ENCODE results near the gene DLD. TPM values are rescaled to one million over a fixed set of nuclear protein-coding genes. Genes with fewer than 3 reads are reported as not detected.

DLD gene
- total and polyA plus RNA-seq, 3 donors from 2014 or later, result 50.2 to 63.7 (median 57.3) TPM

DNA sequence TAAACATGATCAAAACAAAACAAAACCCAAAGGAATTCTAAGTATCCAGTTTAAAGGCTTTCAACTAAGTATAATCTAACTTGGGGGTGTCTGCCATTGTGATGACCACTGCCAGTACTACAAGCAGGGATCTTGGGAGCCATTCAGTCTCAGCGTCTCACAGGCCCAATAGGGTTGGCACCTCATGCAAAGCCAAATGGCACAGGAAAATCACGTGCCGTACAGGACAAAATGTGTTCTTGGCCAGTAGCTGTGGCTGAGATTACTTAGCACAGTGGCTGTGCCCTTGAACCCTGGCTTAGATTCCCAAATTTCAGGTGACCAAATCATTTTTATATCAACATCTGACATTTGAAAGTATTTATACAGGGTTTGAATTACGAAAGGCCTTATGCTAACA, 50.0 kb downstream of the DLD start:
- no peak for TF ChIP-seq POLR2A (IDR thresholded peaks at IDR 0.05)
- TF ChIP-seq, protein P1, sequence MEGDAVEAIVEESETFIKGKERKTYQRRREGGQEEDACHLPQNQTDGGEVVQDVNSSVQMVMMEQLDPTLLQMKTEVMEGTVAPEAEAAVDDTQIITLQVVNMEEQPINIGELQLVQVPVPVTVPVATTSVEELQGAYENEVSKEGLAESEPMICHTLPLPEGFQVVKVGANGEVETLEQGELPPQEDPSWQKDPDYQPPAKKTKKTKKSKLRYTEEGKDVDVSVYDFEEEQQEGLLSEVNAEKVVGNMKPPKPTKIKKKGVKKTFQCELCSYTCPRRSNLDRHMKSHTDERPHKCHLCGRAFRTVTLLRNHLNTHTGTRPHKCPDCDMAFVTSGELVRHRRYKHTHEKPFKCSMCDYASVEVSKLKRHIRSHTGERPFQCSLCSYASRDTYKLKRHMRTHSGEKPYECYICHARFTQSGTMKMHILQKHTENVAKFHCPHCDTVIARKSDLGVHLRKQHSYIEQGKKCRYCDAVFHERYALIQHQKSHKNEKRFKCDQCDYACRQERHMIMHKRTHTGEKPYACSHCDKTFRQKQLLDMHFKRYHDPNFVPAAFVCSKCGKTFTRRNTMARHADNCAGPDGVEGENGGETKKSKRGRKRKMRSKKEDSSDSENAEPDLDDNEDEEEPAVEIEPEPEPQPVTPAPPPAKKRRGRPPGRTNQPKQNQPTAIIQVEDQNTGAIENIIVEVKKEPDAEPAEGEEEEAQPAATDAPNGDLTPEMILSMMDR (IDR thresholded peaks at IDR 0.05), result no peak
- H3K27ac ChIP-seq, result peak overlapping the region; percentile 66 to 83
- intact Hi-C loops (cut with DNase I; ENCODE audit: low total_unique reads), result no loop called here
- no peak overlapping the region for H3K4me3 ChIP-seq
- no peaks in the 10 kb centered on the region for H3K36me3 ChIP-seq (ENCODE audit: low read depth, missing control alignments)
- H3K27me3 ChIP-seq, result no peaks in the 10 kb centered on the region
- H3K4me1 ChIP-seq, result peaks cover 42% of the 10 kb centered on the region
- H3K9me3 ChIP-seq, result no peaks in the 10 kb centered on the region
- DNase-seq, result no peak
- WGBS, 2 donors, result 72 to 78% methylated on average over 4 of the region's 4 CpGs

DNA sequence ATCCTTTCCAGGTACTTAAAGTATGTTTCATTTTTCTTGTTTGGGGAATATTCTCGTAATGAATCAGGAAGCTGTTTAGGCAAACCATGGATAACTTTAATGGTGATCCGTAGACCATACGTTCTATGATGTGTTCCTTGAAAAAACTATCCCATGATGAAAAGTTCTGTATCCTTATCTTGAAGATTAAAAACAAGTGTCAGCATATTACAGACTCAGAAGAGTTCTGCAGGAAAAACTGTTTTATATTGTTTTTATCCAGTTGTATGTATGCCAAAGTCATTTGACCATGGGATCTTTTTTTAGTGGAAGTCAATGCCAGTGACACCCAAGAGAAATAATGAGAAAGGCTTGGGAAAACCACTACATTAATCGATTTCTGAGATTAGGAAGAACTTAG, 52.0 kb downstream of the DLD start:
- no peak for DNase-seq
- Histone ChIP-seq H3K27ac (peak overlapping the region; percentile 18 to 65), H3K4me1 (peaks cover 38% of the 10 kb centered on the region), H3K27me3 (no peaks in the 10 kb centered on the region), H3K4me3 (no peak overlapping the region), H3K9me3 (no peaks in the 10 kb centered on the region), H3K36me3 (ENCODE audit: low read depth, missing control alignments) (no peaks in the 10 kb centered on the region)
- TF ChIP-seq POLR2A (IDR thresholded peaks at IDR 0.05), result no peak
- TF ChIP-seq, protein P1 (IDR thresholded peaks at IDR 0.05), result no peak
- WGBS, 2 donors, result 71 to 77% methylated on average over 4 of the region's 4 CpGs
- intact Hi-C loops (cut with DNase I; ENCODE audit: low total_unique reads), result no loop called here

DNA sequence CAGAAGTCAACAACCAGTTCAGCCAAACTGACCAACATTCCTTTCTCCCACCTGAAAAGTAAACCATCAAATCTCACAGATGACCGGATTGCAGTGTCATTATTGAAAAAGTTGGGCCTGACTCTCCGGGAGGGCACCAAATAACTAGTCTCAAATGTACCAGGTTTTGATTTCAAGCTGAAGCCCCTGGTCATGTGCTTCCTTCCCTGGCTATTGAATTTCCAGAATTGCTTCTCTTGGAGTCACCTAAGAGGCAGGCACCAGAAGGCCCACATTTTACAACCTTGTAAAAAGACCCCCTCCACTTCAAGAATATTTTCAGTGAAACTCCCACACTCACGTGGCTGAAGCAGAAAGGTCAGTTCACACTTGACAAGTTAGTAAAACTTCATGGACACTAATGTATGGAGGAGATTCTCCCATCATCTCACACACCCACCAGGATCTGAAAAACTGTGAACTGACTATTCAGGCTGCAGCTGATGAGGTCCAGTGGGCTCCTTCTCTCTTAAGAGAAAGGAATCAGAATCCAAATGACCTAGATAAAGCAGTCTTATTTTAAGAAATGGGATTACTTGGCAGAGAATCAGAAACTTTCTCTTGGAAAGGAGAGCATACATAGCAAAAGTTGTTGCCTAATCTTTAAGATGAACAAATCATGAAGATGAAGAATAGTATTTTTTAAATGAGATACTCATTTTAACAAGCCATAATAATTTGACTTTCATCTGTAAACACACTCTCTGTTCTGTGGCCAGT, 53.6 kb downstream of the DLD start:
- peak overlapping the region; percentile 35 to 65 for H3K27ac ChIP-seq
- intact Hi-C loops (cut with DNase I; ENCODE audit: low total_unique reads), result no loop called here
- 77 to 78% methylated on average over 3 of the region's 3 CpGs for WGBS, 2 donors
- no peak overlapping the region for H3K4me3 ChIP-seq
- DNase-seq, result no peak
- H3K27me3 ChIP-seq, result no peaks in the 10 kb centered on the region
- no peak for TF ChIP-seq POLR2A (IDR thresholded peaks at IDR 0.05)
- TF ChIP-seq, protein P1 (IDR thresholded peaks at IDR 0.05), result no peak
- H3K36me3 ChIP-seq (ENCODE audit: low read depth, missing control alignments), result no peaks in the 10 kb centered on the region
- no peaks in the 10 kb centered on the region for H3K9me3 ChIP-seq
- peaks cover 26% of the 10 kb centered on the region for H3K4me1 ChIP-seq

DNA sequence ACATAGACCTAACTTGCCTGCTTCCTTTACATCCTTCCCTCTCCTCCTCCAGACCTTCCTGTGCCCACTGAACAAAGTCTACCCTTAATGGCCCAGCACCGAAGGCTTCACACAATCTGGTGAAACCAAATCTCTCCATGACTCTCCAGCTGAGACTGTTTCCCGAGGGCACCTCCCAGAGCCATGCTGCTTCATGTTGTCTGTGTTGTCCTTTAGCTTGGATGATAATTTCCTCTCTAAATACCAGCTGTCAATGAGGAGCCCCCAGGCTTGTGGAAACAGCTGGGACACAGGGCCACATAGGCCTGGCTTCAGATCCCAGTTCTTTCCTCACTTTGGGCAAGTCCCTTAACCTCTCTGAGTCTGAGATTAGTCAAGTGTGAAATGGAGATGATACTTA, 54.3 kb downstream of the DLD start:
- TF ChIP-seq, protein P1 (IDR thresholded peaks at IDR 0.05), result no peak
- no peak for TF ChIP-seq POLR2A (IDR thresholded peaks at IDR 0.05)
- no peak for DNase-seq
- WGBS, 2 donors, result 92 to 93% methylated on average over 2 of the region's 2 CpGs
- Histone ChIP-seq H3K27ac (peak overlapping the region; percentile 29 to 65), H3K9me3 (no peaks in the 10 kb centered on the region), H3K4me3 (no peak overlapping the region), H3K36me3 (ENCODE audit: low read depth, missing control alignments) (no peaks in the 10 kb centered on the region), H3K27me3 (no peaks in the 10 kb centered on the region), H3K4me1 (peaks cover 19% of the 10 kb centered on the region)
- intact Hi-C loops (cut with DNase I; ENCODE audit: low total_unique reads), result no loop called here

DNA sequence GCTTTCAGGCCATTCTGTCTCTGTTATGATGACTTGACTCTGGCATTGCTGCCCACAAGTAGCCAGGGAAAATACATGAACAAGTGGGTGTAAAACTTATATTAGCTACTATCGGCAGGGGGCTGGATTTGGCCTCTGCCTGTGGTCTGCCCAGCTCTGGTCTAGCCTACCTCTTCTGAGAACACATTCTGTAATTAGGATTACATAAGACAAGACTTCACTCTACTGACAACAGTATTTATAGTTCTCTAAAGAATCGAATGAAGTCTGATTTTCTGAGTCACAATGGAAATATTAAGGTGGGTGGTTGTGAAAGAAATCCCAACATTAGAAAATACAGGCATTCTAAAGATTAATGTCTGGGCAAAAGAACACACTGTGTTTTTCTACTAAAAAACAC, 55.5 kb downstream of the DLD start:
- 61 to 77% methylated on average over 2 of the region's 2 CpGs for WGBS, 2 donors
- DNase-seq, result no peak
- H3K27ac ChIP-seq, result peak overlapping the region in 1 of 2 donors; percentile 0
- H3K36me3 ChIP-seq (ENCODE audit: low read depth, missing control alignments), result no peaks in the 10 kb centered on the region
- peaks cover 19% of the 10 kb centered on the region for H3K4me1 ChIP-seq
- H3K27me3 ChIP-seq, result no peaks in the 10 kb centered on the region
- H3K9me3 ChIP-seq, result no peaks in the 10 kb centered on the region
- intact Hi-C loops (cut with DNase I; ENCODE audit: low total_unique reads), result no loop called here
- TF ChIP-seq POLR2A (IDR thresholded peaks at IDR 0.05), result no peak
- TF ChIP-seq, protein P1 (IDR thresholded peaks at IDR 0.05), result no peak
- H3K4me3 ChIP-seq, result no peak overlapping the region

Measured in testis (tissue), 3 donors.